Karpas-422 (cell line): Measurements from ENCODE around the gene VANGL2. TPM values are rescaled to one million over a fixed set of nuclear protein-coding genes. Genes with fewer than 3 reads are reported as not detected.
A peak's percentile ranks its signal among the peaks of the same experiment; 100 is the strongest.

Experiments
- DNase-seq: peaks from one replicate; pipeline ENCODE4 v3.0.0-alpha.2; 2015
- H2AFZ ChIP-seq: fragments of 200-600 bp; sonication (generic); 2 replicates; pipeline ENCODE4 v1.6.1; 2014; ENCODE audit warnings: antibody characterized with exemption, low read length, mixed read lengths
- H3K27ac ChIP-seq: fragments of 200-600 bp; sonication (generic); 2 replicates; pipeline ENCODE4 v1.5.1; 2014; ENCODE audit warnings: mild to moderate bottlenecking, low read length, moderate library complexity
- H3K27me3 ChIP-seq: fragments of 200-600 bp; sonication (generic); 2 replicates; pipeline ENCODE4 v1.6.1; 2014; ENCODE audit warnings: low read length, mixed read lengths
- H3K36me3 ChIP-seq: fragments of 200-600 bp; sonication (generic); 2 replicates; pipeline ENCODE4 v1.6.1; 2014; ENCODE audit warnings: low read length, mixed read lengths; ENCODE audit not compliant: insufficient read depth
- H3K4me1 ChIP-seq: fragments of 200-600 bp; sonication (generic); 2 replicates; pipeline ENCODE4 v1.6.1; 2014; ENCODE audit warnings: mild to moderate bottlenecking, low read length, mixed read lengths
- H3K4me2 ChIP-seq: fragments of 200-600 bp; sonication (generic); 2 replicates; pipeline ENCODE4 v1.6.1; 2014; ENCODE audit warnings: low read length, low read depth, mild to moderate bottlenecking; ENCODE audit not compliant: poor library complexity, severe bottlenecking
- H3K4me3 ChIP-seq: fragments of 200-600 bp; sonication (generic); 2 replicates; pipeline ENCODE4 v1.5.1; 2014; ENCODE audit warnings: mild to moderate bottlenecking, antibody characterized with exemption, low read length, mixed read lengths
- H3K79me2 ChIP-seq: fragments of 200-600 bp; sonication (generic); 2 replicates; pipeline ENCODE4 v1.6.1; 2014; ENCODE audit warnings: mild to moderate bottlenecking, low read length, mixed read lengths
- H3K9ac ChIP-seq: fragments of 200-600 bp; sonication (generic); 2 replicates; pipeline ENCODE4 v1.6.0; 2014; ENCODE audit warnings: low read length
- H3K9me2 ChIP-seq: fragments of 200-600 bp; sonication (generic), shearing (Covaris generic); replicated peaks from 2 replicates; pipeline ENCODE4 v1.6.0; 2014; ENCODE audit warnings: mild to moderate bottlenecking, low read length, moderate library complexity; ENCODE audit not compliant: insufficient read depth
- H3K9me3 ChIP-seq: fragments of 300-700, 200-600 bp; sonication (generic); 2 replicates; pipeline ENCODE4 v1.6.1; 2014; ENCODE audit warnings: low read length, mixed read lengths
- H4K20me1 ChIP-seq: fragments of 200-600 bp; sonication (generic); 2 replicates; pipeline ENCODE4 v1.6.1; 2014; ENCODE audit warnings: mild to moderate bottlenecking, antibody characterized with exemption, low read length, low read depth; ENCODE audit not compliant: insufficient read depth
- total RNA-seq: library from RNA; depleted of rRNA; stranded (reverse); fragments of >200 nt; shearing (Covaris generic); gene quantifications from 2 replicates; pipeline ENCODE4 v1.2.3, GENCODE V29; 2014; ENCODE audit warnings: low replicate concordance

Gene VANGL2
- total RNA-seq, 1 experiment from 2014 or later = not detected

DNA sequence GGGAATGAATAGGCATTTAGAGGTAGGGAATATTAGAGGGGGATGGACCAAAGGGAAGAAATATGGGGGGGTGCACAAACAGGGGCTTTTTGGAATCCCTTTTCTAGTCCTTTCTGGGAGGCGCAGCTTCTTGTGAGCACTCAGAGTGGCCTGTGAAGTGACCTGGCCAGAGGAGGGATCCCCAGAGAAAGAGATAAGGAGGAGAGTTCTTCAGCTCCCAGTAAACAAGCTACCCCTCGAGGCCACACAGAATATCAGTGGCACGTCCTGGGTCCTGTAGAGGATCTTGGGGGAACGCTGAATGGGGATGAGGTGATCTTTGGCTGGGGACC lies 19.4 kb downstream of the VANGL2 start:
- H2AFZ ChIP-seq = no peak overlapping the region

DNA sequence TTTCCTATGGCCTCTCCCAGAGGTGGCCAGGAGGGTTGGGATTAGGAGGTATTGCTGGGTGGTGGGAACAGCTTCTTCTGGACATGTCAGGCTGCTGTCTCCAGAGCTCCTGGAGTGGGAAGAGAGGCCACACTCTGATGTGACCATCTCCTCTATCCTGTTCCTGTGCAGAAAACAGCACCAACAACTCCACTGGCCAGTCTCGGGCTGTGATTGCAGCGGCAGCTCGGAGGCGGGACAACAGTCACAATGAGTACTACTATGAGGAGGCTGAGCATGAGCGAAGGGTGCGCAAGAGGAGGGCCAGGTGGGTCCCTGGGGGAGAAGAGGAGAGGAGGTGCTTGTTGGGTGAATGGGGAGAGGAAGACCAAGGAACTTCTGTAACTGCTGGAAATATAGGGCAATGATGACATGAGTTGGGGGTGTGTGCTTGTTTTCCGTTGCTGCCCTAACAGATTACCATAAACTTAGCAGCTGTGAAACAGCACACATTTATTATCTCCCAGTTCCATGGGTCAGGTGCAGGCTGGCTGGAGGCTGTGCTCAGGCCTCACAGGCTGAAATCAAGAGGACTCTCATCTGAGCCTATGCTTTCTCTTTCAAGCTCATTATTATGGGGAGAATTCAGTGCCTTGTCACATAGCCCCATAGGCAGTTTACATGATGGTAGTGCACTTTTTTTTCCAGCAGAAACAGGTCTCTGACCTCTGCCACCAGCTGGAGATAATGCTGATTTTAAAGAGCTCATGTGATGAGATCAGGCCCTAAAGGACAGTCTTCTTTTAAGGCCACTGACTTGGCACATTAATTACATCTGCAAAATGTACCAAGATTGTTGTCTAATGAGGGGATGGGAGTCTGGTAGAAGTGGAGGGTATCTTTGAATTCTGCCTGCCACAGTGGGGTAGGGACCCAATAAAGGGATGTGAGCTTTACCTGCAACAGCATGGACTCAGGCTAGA lies 20.8 kb downstream of the VANGL2 start:
- DNase-seq = no peak
- Histone ChIP-seq H3K9me3 (no peaks in the 10 kb centered on the region), H3K27me3 (no peaks in the 10 kb centered on the region), H3K4me1 (no peaks in the 10 kb centered on the region), H4K20me1 (no peaks in the 10 kb centered on the region), H3K4me3 (no peak overlapping the region), H3K27ac (no peak overlapping the region), H3K4me2 (no peak overlapping the region), H3K79me2 (no peaks in the 10 kb centered on the region), H3K36me3 (no peaks in the 10 kb centered on the region), H3K9me2 (no peaks in the 10 kb centered on the region), H3K9ac (no peak overlapping the region), H2AFZ (no peak overlapping the region)

More for the DNA sequence above, 19.4 kb downstream of the VANGL2 start:
- no peaks in the 10 kb centered on the region for H3K4me1 ChIP-seq
- no peaks in the 10 kb centered on the region for H3K79me2 ChIP-seq
- H3K9ac ChIP-seq = no peak overlapping the region
- no peaks in the 10 kb centered on the region for H3K9me3 ChIP-seq
- no peaks in the 10 kb centered on the region for H4K20me1 ChIP-seq
- DNase-seq = no peak
- H3K27me3 ChIP-seq = no peaks in the 10 kb centered on the region
- H3K4me3 ChIP-seq = no peak overlapping the region
- no peak overlapping the region for H3K4me2 ChIP-seq
- no peak overlapping the region for H3K27ac ChIP-seq
- H3K9me2 ChIP-seq = no peaks in the 10 kb centered on the region
- no peaks in the 10 kb centered on the region for H3K36me3 ChIP-seq

DNA sequence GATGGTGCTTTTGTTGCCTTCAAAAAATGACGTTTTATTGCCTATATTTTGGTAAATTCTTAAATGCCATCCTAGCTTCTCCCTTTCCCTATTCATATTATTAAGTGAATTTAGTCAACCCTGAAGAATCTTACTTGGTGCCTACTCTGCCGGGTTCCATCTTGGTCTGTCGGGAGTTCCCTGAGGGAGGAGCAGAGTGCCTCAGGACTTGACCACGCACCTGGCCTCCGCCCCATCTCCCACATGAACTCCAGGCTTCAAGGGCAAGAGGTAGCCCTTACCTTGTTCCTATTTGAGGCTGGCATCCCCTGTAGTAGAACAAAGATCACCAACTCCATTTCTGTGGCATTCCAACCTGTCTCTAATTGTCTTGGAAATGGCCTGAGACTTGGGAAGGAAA lies 21.5 kb downstream of the VANGL2 start:
- H3K9me2 ChIP-seq = no peaks in the 10 kb centered on the region
- no peak overlapping the region for H3K9ac ChIP-seq

DNA sequence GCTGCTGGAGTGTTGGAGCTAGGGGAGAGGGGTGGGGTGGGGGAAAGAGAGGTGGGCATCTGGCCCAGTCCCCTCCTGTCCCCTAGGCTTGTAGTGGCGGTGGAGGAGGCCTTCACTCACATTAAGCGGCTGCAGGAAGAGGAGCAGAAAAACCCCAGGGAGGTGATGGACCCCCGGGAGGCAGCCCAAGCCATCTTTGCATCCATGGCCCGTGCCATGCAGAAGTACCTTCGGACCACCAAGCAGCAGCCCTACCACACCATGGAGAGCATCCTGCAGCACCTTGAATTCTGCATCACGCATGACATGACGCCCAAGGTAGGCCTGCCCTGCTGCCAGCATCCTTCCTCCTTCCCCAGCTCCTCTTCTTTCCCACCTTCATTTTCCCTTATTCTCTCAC lies 23.6 kb downstream of the VANGL2 start:
- no peak overlapping the region for H3K4me2 ChIP-seq
- H4K20me1 ChIP-seq = no peaks in the 10 kb centered on the region
- H3K4me1 ChIP-seq = peaks cover 4% of the 10 kb centered on the region
- DNase-seq = no peak
- H3K36me3 ChIP-seq = no peaks in the 10 kb centered on the region
- H3K79me2 ChIP-seq = no peaks in the 10 kb centered on the region
- H3K27me3 ChIP-seq = no peaks in the 10 kb centered on the region
- no peaks in the 10 kb centered on the region for H3K9me2 ChIP-seq
- H2AFZ ChIP-seq = no peak overlapping the region
- no peak overlapping the region for H3K9ac ChIP-seq
- H3K4me3 ChIP-seq = no peak overlapping the region
- no peak overlapping the region for H3K27ac ChIP-seq
- H3K9me3 ChIP-seq = no peaks in the 10 kb centered on the region

More for the DNA sequence above, 21.5 kb downstream of the VANGL2 start:
- H3K27me3 ChIP-seq = no peaks in the 10 kb centered on the region
- H3K4me1 ChIP-seq = no peaks in the 10 kb centered on the region
- no peak overlapping the region for H3K4me2 ChIP-seq
- DNase-seq = no peak
- no peaks in the 10 kb centered on the region for H3K36me3 ChIP-seq
- no peaks in the 10 kb centered on the region for H4K20me1 ChIP-seq
- no peak overlapping the region for H3K4me3 ChIP-seq
- no peaks in the 10 kb centered on the region for H3K79me2 ChIP-seq
- no peak overlapping the region for H2AFZ ChIP-seq
- H3K27ac ChIP-seq = no peak overlapping the region
- no peaks in the 10 kb centered on the region for H3K9me3 ChIP-seq

DNA sequence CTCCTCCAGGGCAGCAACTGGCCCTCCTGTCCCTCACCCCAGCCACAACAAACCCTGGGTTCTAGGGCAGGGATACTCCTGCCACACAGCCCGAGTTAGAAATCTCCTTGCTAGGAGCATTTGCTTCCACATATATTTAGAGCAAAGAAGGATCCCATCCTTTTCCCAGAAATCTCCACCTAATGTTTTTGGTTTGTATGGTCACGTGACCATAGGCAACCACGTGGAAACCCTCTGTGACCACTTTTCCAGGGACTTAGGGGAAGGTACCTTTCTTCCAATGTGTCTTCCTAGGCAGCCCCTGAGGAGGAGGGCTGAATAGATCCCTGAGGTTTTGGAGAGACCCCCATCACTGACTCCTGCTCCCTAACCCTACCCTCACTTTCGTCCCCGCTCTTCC lies 25.5 kb downstream of the VANGL2 start:
- no peak overlapping the region for H3K4me2 ChIP-seq
- no peaks in the 10 kb centered on the region for H3K27me3 ChIP-seq
- no peaks in the 10 kb centered on the region for H3K9me3 ChIP-seq
- H3K4me1 ChIP-seq = peaks cover 23% of the 10 kb centered on the region
- H3K4me3 ChIP-seq = no peak overlapping the region
- no peak overlapping the region for H2AFZ ChIP-seq
- H3K9me2 ChIP-seq = no peaks in the 10 kb centered on the region
- no peak overlapping the region for H3K27ac ChIP-seq
- no peaks in the 10 kb centered on the region for H4K20me1 ChIP-seq
- H3K36me3 ChIP-seq = no peaks in the 10 kb centered on the region
- H3K9ac ChIP-seq = no peak overlapping the region
- no peak for DNase-seq
- H3K79me2 ChIP-seq = no peaks in the 10 kb centered on the region

DNA sequence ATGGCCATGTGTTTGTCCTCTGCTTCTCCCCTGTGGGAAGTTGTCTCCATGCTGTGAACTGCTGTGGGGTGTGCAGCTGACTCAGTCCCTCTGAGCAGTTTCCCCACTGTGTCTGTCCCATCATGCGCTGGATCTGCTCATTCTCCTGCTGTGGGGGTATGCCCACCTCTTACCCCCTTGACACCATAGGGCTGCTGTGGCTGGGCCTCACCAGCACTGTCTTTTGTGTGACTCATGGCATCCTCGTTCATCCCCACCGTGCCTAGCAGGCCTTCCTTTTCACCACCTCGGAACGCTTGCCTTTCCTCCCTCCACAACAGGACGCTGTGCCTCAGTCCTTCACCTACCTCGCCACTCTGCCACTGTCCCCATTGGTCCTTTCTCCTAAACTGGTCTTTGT lies 27.3 kb downstream of the VANGL2 start:
- H3K4me2 ChIP-seq = no peak overlapping the region
- H3K9ac ChIP-seq = no peak overlapping the region
- H3K27me3 ChIP-seq = no peaks in the 10 kb centered on the region
- H3K9me3 ChIP-seq = no peaks in the 10 kb centered on the region
- H3K9me2 ChIP-seq = no peaks in the 10 kb centered on the region
- H4K20me1 ChIP-seq = no peaks in the 10 kb centered on the region
- H3K79me2 ChIP-seq = no peaks in the 10 kb centered on the region
- H3K4me1 ChIP-seq = peaks cover 41% of the 10 kb centered on the region
- H2AFZ ChIP-seq = no peak overlapping the region
- no peak for DNase-seq
- H3K36me3 ChIP-seq = no peaks in the 10 kb centered on the region
- no peak overlapping the region for H3K27ac ChIP-seq
- no peak overlapping the region for H3K4me3 ChIP-seq

DNA sequence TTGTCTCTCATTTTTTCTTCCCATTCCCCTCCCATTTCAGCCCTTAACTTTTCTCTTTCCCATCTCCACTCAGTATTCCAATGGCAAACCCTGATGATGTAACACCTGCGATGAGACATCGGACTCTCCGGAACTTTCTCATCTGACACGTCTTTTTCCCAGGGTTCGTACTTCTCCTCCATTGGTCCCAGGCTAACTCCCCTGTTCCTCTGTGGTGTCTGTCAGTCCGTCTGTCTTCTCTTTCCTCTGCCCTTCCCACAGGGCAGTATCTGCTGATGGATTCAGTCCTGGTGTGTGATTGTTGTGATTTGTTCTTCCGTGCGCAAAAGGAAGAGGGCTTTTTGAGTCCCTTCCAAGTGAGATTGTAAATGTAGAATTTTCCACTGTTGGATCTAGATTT lies 27.7 kb downstream of the VANGL2 start:
- no peaks in the 10 kb centered on the region for H3K36me3 ChIP-seq
- no peaks in the 10 kb centered on the region for H3K9me2 ChIP-seq
- no peak overlapping the region for H3K27ac ChIP-seq
- H3K9me3 ChIP-seq = no peaks in the 10 kb centered on the region
- no peak for DNase-seq
- H3K79me2 ChIP-seq = no peaks in the 10 kb centered on the region
- H2AFZ ChIP-seq = no peak overlapping the region
- no peaks in the 10 kb centered on the region for H4K20me1 ChIP-seq
- H3K27me3 ChIP-seq = no peaks in the 10 kb centered on the region
- no peak overlapping the region for H3K9ac ChIP-seq
- peaks cover 45% of the 10 kb centered on the region for H3K4me1 ChIP-seq
- no peak overlapping the region for H3K4me3 ChIP-seq
- H3K4me2 ChIP-seq = no peak overlapping the region

DNA sequence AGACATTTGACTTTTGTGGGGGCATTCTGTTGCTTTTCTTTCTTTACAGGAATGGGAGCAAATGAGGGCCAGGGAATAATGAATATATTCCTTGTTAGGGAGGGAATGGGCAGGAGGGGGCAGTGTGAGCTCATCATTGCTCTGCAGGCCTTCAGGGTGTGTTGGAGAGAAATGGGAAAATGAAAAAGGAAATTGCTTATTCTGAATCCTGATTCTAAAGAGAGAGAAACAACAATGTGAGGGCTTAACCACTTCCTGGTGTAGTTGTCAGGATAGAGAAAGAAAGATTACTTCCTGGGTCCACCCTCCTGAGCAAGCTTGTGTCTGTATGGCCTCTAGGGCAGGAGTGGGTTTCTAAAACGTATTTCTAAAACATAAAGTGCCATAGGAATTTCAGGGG lies 28.3 kb downstream of the VANGL2 start:
- Histone ChIP-seq H3K27me3 (no peaks in the 10 kb centered on the region), H3K4me3 (no peak overlapping the region), H3K4me2 (no peak overlapping the region), H2AFZ (no peak overlapping the region), H4K20me1 (no peaks in the 10 kb centered on the region), H3K36me3 (no peaks in the 10 kb centered on the region), H3K9ac (no peak overlapping the region), H3K79me2 (no peaks in the 10 kb centered on the region), H3K27ac (peak overlapping the region; percentile 73), H3K4me1 (peaks cover 46% of the 10 kb centered on the region), H3K9me2 (no peaks in the 10 kb centered on the region), H3K9me3 (no peaks in the 10 kb centered on the region)
- DNase-seq = peak; percentile 61
